H9 (cell line): ENCODE results near the gene HEPH. TPM values are rescaled to one million over a fixed set of nuclear protein-coding genes. Genes with fewer than 3 reads are reported as not detected.

ENCODE experiments used
- DNase-seq: peaks from one replicate; pipeline ENCODE4 v3.0.0-alpha.2; 2017
- H2AFZ ChIP-seq: one replicate; pipeline ENCODE4 v1.6.1; 2013; ENCODE audit warnings: mild to moderate bottlenecking, low read length, control low read depth, moderate library complexity
- H2AK5ac ChIP-seq: 2 replicates; pipeline ENCODE4 v1.6.1; 2013; ENCODE audit warnings: low read length, control low read depth, mixed read lengths; ENCODE audit not compliant: insufficient read length
- H2BK120ac ChIP-seq: one replicate; pipeline ENCODE4 v1.6.1; 2013; ENCODE audit warnings: low read depth, mild to moderate bottlenecking, low read length, control low read depth, inconsistent platforms; ENCODE audit not compliant: poor library complexity, severe bottlenecking
- H2BK12ac ChIP-seq: 2 replicates; pipeline ENCODE4 v1.6.1; 2013; ENCODE audit warnings: low read length, control low read depth, mixed read lengths, low read depth; ENCODE audit not compliant: insufficient read length
- H2BK15ac ChIP-seq: 2 replicates; pipeline ENCODE4 v1.6.1; 2013; ENCODE audit warnings: low read depth, low read length, control low read depth
- H2BK20ac ChIP-seq: one replicate; pipeline ENCODE4 v1.6.1; 2013; ENCODE audit warnings: low read depth, mild to moderate bottlenecking, low read length, control low read depth, inconsistent platforms; ENCODE audit not compliant: poor library complexity, severe bottlenecking
- H2BK5ac ChIP-seq: 2 replicates; pipeline ENCODE4 v1.6.1; 2013; ENCODE audit warnings: low read length, control low read depth, mixed read lengths; ENCODE audit not compliant: insufficient read length
- H3K14ac ChIP-seq: 2 replicates; pipeline ENCODE4 v1.6.1; 2013; ENCODE audit warnings: low read length, control low read depth; ENCODE audit not compliant: insufficient read depth
- H3K18ac ChIP-seq: 2 replicates; pipeline ENCODE4 v1.6.1; 2013; ENCODE audit warnings: low read depth, mild to moderate bottlenecking, mixed read lengths, low read length, control low read depth; ENCODE audit not compliant: insufficient read length
- H3K23ac ChIP-seq: 2 replicates; pipeline ENCODE4 v1.6.1; 2013; ENCODE audit warnings: low read length, control low read depth, mixed read lengths, low read depth; ENCODE audit not compliant: insufficient read length
- H3K23me2 ChIP-seq: 2 replicates; pipeline ENCODE4 v1.6.1; 2013; ENCODE audit warnings: low read depth, mild to moderate bottlenecking, mixed read lengths, low read length, control low read depth; ENCODE audit not compliant: insufficient read length, poor library complexity, severe bottlenecking
- H3K27ac ChIP-seq: 2 replicates; pipeline ENCODE4 v1.5.1; 2013; ENCODE audit warnings: low read length, control low read depth, mixed read lengths, low read depth; ENCODE audit not compliant: insufficient read length
- H3K27me3 ChIP-seq: 2 replicates; pipeline ENCODE4 v1.6.1; 2013; ENCODE audit warnings: low read length, control low read depth, inconsistent platforms; ENCODE audit not compliant: insufficient read depth
- H3K4ac ChIP-seq: 2 replicates; pipeline ENCODE4 v1.6.1; 2013; ENCODE audit warnings: low read depth, mild to moderate bottlenecking, control low read depth, inconsistent platforms, low read length, moderate library complexity
- H3K4me1 ChIP-seq: 2 replicates; pipeline ENCODE4 v1.6.1; 2013; ENCODE audit warnings: low read length, control low read depth, inconsistent platforms; ENCODE audit not compliant: insufficient read depth
- H3K4me2 ChIP-seq: 2 replicates; pipeline ENCODE4 v1.6.1; 2013; ENCODE audit warnings: low read length, control low read depth, mixed read lengths; ENCODE audit not compliant: insufficient read length, insufficient read depth
- H3K56ac ChIP-seq: 2 replicates; pipeline ENCODE4 v1.6.1; 2013; ENCODE audit warnings: low read depth, mild to moderate bottlenecking, mixed read lengths, low read length, control low read depth; ENCODE audit not compliant: insufficient read length
- H3K79me1 ChIP-seq: 2 replicates; pipeline ENCODE4 v1.6.1; 2013; ENCODE audit warnings: low read depth, mild to moderate bottlenecking, moderate library complexity, low read length, control low read depth, inconsistent platforms; ENCODE audit not compliant: insufficient read depth, poor library complexity, severe bottlenecking
- H3K79me2 ChIP-seq: 2 replicates; pipeline ENCODE4 v1.6.1; 2013; ENCODE audit warnings: low read length, control low read depth, inconsistent platforms; ENCODE audit not compliant: insufficient read depth
- H3K9ac ChIP-seq: 2 replicates; pipeline ENCODE4 v1.6.1; 2013; ENCODE audit warnings: low read length, control low read depth, mixed read lengths; ENCODE audit not compliant: insufficient read length; ENCODE audit errors: extremely low read depth
- H3K9me3 ChIP-seq: one replicate; pipeline ENCODE4 v1.6.1; 2013; ENCODE audit warnings: low read depth, low read length, inconsistent platforms; ENCODE audit not compliant: control insufficient read depth
- H3T11ph ChIP-seq: one replicate; pipeline ENCODE4 v1.6.1; 2013; ENCODE audit warnings: mild to moderate bottlenecking, low read length, control low read depth, inconsistent platforms
- H4K20me1 ChIP-seq: one replicate; pipeline ENCODE4 v1.6.1; 2013; ENCODE audit not compliant: control insufficient read depth, insufficient read length, insufficient read depth
- H4K5ac ChIP-seq: 2 replicates; pipeline ENCODE4 v1.6.1; 2013; ENCODE audit warnings: low read depth, mild to moderate bottlenecking, mixed read lengths, low read length, control low read depth; ENCODE audit not compliant: insufficient read length
- H4K8ac ChIP-seq: replicated peaks from 2 replicates; pipeline ENCODE4 v1.6.1; 2013; ENCODE audit warnings: low read length, control low read depth, mixed read lengths, low read depth; ENCODE audit not compliant: insufficient read length
- H4K91ac ChIP-seq: 2 replicates; pipeline ENCODE4 v1.6.1; 2013; ENCODE audit warnings: low read depth, mild to moderate bottlenecking, moderate library complexity, mixed read lengths, low read length, control low read depth; ENCODE audit not compliant: insufficient read length
- H3K27ac Mint-ChIP-seq, 3 experiments: 2 replicates in 2 of 3; 3 replicates in 1 of 3; pipeline ENCODE4 v1.8.0; 2020 to 2021; ENCODE audit warnings: mixed read lengths in 3 of 3, mild to moderate bottlenecking in 1 of 3, moderate library complexity in 1 of 3
- H3K27me3 Mint-ChIP-seq: 2 replicates; pipeline ENCODE4 v1.8.0; 2021; ENCODE audit warnings: low read depth, mild to moderate bottlenecking, moderate library complexity, mixed read lengths
- H3K36me3 Mint-ChIP-seq, 3 experiments: 2 replicates in 2 of 3; 3 replicates in 1 of 3; pipeline ENCODE4 v1.8.0; 2020 to 2021; ENCODE audit warnings: low read depth in 3 of 3, mixed read lengths in 3 of 3; ENCODE audit not compliant: insufficient read depth in 1 of 3
- H3K4me1 Mint-ChIP-seq, 2 experiments: 2 replicates each; pipeline ENCODE4 v1.8.0; 2020; ENCODE audit warnings: mixed read lengths in 2 of 2
- H3K4me3 Mint-ChIP-seq, 2 experiments: 2 replicates in 1 of 2; 3 replicates in 1 of 2; pipeline ENCODE4 v1.8.0; 2020 to 2021; ENCODE audit warnings: mild to moderate bottlenecking in 2 of 2, mixed read lengths in 2 of 2, moderate library complexity in 1 of 2
- H3K9me3 Mint-ChIP-seq, 2 experiments: 2 replicates in 1 of 2; 3 replicates in 1 of 2; pipeline ENCODE4 v1.8.0; 2020; ENCODE audit warnings: mild to moderate bottlenecking in 2 of 2, mixed read lengths in 2 of 2, moderate library complexity in 1 of 2
- WGBS: extraction: QIAGEN DNeasy Blood & Tissue Kit; methylation state at CpG from one replicate; pipeline ENCODE4 v1.1.7; 2013; ENCODE audit warnings: missing lambda C conversion rate, low lambda C conversion rate, mixed read lengths; ENCODE audit not compliant: insufficient read length; ENCODE audit errors: extremely low coverage; 5-methylcytosine and 5-hydroxymethylcytosine counted together
- total RNA-seq: library from RNA; stranded (reverse); gene quantifications from 2 replicates; pipeline ENCODE4 v1.2.1, GENCODE V29; 2021
- TF ChIP-seq, protein P1 (sequence below): fragments of 200-600 bp; sonication (generic); conservative IDR thresholded peaks from 3 replicates; pipeline ENCODE4 v1.8.0; 2021; ENCODE audit warnings: antibody characterized with exemption, mild to moderate bottlenecking

Gene HEPH
- total RNA-seq, 1 experiment from 2014 or later: 60.6 TPM

DNA sequence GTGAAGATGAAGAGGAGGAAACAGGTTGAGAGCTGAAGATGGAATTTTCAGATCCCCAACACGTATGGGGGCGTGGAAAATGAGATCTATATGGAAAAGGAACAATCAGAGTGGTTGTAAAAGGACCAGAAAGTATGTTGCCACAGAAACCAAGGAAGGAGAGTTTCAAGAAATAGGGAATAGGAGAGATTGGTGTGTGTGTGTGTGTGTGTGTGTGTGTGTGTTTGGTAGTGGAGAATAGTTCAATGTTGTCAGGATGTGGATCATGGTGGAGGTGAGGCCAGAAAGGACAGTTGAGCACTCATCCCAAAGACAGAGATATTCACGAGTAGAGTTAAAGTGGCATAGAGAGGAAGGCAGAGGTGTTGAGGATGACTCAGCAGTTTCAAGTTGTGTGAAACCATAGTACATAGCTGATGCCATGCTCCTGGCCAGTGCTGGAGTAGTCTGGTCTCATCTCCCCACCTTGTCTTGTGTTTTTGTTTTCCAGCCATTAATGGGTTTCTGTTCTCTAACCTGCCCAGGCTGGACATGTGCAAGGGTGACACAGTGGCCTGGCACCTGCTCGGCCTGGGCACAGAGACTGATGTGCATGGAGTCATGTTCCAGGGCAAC, 36.1 kb downstream of the HEPH start:
- Histone ChIP-seq H4K5ac (no peak overlapping the region), H3K4me1 (no peaks in the 10 kb centered on the region), H3K56ac (no peak overlapping the region), H3K18ac (no peak overlapping the region), H3K4ac (no peak overlapping the region), H2AK5ac (no peak overlapping the region), H3K27ac (no peak overlapping the region), H3K9me3 (peaks cover 20% of the 10 kb centered on the region), H2BK15ac (no peak overlapping the region), H3K23ac (no peak overlapping the region), H3K79me2 (no peaks in the 10 kb centered on the region), H3K23me2 (no peaks in the 10 kb centered on the region), H2BK20ac (no peak overlapping the region), H2BK5ac (no peak overlapping the region), H3K9ac (no peak overlapping the region), H4K8ac (no peak overlapping the region), H2AFZ (no peak overlapping the region), H3K14ac (no peak overlapping the region), H2BK12ac (no peak overlapping the region), H3K4me2 (no peak overlapping the region), H4K91ac (no peak overlapping the region), H2BK120ac (no peak overlapping the region), H3K27me3 (no peaks in the 10 kb centered on the region; the same call in 1 of the 2 replicates), H3T11ph (no peak overlapping the region), H3K79me1 (no peaks in the 10 kb centered on the region), H4K20me1 (no peaks in the 10 kb centered on the region)
- Mint-ChIP-seq H3K4me1 (no peaks in the 10 kb centered on the region), H3K27ac (peak overlapping the region in 1 of 3 experiments; percentile 53; a peak in 3 of 7 replicates), H3K9me3 (peaks cover 50 to 55% of the 10 kb centered on the region in 2 experiments), H3K4me3 (no peak overlapping the region), H3K36me3 (peaks cover 20 to 41% (median 40%) of the 10 kb centered on the region in 3 experiments; a peak in 6 of 7 replicates), H3K27me3 (peaks cover 1% of the 10 kb centered on the region; the same call in 1 of the 2 replicates)
- WGBS: no CpG with 5 or more reads among the region's 4 CpGs
- DNase-seq: no peak
- TF ChIP-seq, protein P1, sequence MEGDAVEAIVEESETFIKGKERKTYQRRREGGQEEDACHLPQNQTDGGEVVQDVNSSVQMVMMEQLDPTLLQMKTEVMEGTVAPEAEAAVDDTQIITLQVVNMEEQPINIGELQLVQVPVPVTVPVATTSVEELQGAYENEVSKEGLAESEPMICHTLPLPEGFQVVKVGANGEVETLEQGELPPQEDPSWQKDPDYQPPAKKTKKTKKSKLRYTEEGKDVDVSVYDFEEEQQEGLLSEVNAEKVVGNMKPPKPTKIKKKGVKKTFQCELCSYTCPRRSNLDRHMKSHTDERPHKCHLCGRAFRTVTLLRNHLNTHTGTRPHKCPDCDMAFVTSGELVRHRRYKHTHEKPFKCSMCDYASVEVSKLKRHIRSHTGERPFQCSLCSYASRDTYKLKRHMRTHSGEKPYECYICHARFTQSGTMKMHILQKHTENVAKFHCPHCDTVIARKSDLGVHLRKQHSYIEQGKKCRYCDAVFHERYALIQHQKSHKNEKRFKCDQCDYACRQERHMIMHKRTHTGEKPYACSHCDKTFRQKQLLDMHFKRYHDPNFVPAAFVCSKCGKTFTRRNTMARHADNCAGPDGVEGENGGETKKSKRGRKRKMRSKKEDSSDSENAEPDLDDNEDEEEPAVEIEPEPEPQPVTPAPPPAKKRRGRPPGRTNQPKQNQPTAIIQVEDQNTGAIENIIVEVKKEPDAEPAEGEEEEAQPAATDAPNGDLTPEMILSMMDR: no peak
